Tibial nerve (tissue), 4 donors: ENCODE results near the gene FZD7.

Source experiments
- CTCF ChIP-seq, 5 experiments: fragments of 200-600 bp in 3 of 5; fragments of 450-650 bp in 2 of 5; sonication (generic) in 3 of 5; IDR thresholded peaks; one replicate each; pipeline ENCODE4 v1.5.1; 2016 to 2019; ENCODE audit warnings: antibody characterized with exemption in 5 of 5, mild to moderate bottlenecking in 3 of 5, moderate library complexity in 2 of 5
- EP300 ChIP-seq, 2 donors: sonication (generic); formaldehyde crosslinking; IDR thresholded peaks; one replicate each; pipeline ENCODE4 v1.6.1; 2017; ENCODE audit warnings: antibody characterized with exemption in 2 of 2, mild to moderate bottlenecking in 1 of 2

- TF ChIP-seq CTCF (IDR thresholded peaks at IDR 0.05) (no peak), EP300 (IDR thresholded peaks at IDR 0.05) (no peak)
Measured at GRCh38 chr2:202061695-202062094, 28.0 kb downstream of the FZD7 start.
